OCI-LY7 (cell line): Measurements from ENCODE around the gene CDHR2. TPM values are rescaled to one million over a fixed set of nuclear protein-coding genes. Genes with fewer than 3 reads are reported as not detected.

ENCODE experiments used
- BruUV-seq: library from RNA; stranded (reverse); fragments of 400-500 nt; replicated peaks from 2 replicates; lab custom pipeline; 2021; lab: Mats Ljungman, UMichigan
- CTCF ChIA-PET: fragments of 300-600 bp; sonication (Branson Sonifier 250); formaldehyde crosslinking; loops from one replicate; lab custom pipeline; 2022; ENCODE audit warnings: antibody characterized with exemption; ENCODE audit not compliant: unreplicated experiment; lab: Charles Lee
- POLR2A ChIA-PET: fragments of 300-600 bp; sonication (Branson Sonifier 250); formaldehyde crosslinking; loops from one replicate; lab custom pipeline; 2022; ENCODE audit warnings: antibody characterized with exemption; lab: Charles Lee
- DNase-seq: peaks from one replicate; pipeline ENCODE4 v3.0.0-alpha.2; 2015; ENCODE audit warnings: low spot score
- H2AFZ ChIP-seq: fragments of 200-600 bp; sonication (generic), shearing (Covaris generic); 2 replicates; pipeline ENCODE4 v1.6.1; 2014; ENCODE audit warnings: mild to moderate bottlenecking, antibody characterized with exemption, low read length, moderate library complexity
- H3K27ac ChIP-seq: fragments of 200-600 bp; sonication (generic); 2 replicates; pipeline ENCODE4 v1.5.1; 2014; ENCODE audit warnings: mixed run types, low read depth, mild to moderate bottlenecking, moderate library complexity, low read length, inconsistent platforms; ENCODE audit not compliant: poor library complexity, severe bottlenecking
- H3K36me3 ChIP-seq: fragments of 200-600 bp; sonication (generic); 2 replicates; pipeline ENCODE4 v1.6.1; 2014; ENCODE audit warnings: mild to moderate bottlenecking, antibody characterized with exemption, low read length, moderate library complexity, mixed read lengths; ENCODE audit not compliant: insufficient read depth
- H3K4me1 ChIP-seq: fragments of 200-600 bp; sonication (generic); 2 replicates; pipeline ENCODE4 v1.5.1; 2014; ENCODE audit warnings: mild to moderate bottlenecking, low read length; ENCODE audit not compliant: insufficient read depth, poor library complexity, severe bottlenecking
- H3K4me2 ChIP-seq: fragments of 200-600 bp; sonication (generic); 2 replicates; pipeline ENCODE4 v1.6.1; 2014; ENCODE audit warnings: mild to moderate bottlenecking, low read length
- H3K4me3 ChIP-seq: fragments of 200-600 bp; sonication (generic); 2 replicates; pipeline ENCODE4 v1.5.1; 2014; ENCODE audit warnings: mild to moderate bottlenecking, low read depth, low read length; ENCODE audit not compliant: poor library complexity, severe bottlenecking
- H3K79me2 ChIP-seq: fragments of 200-600 bp; sonication (generic); 2 replicates; pipeline ENCODE4 v1.6.1; 2016; ENCODE audit warnings: low read depth, mild to moderate bottlenecking, low read length, moderate library complexity, mixed read lengths; ENCODE audit not compliant: insufficient read depth
- H3K9me2 ChIP-seq: fragments of 200-600 bp; sonication (generic); 2 replicates; pipeline ENCODE4 v1.6.1; 2016; ENCODE audit warnings: mild to moderate bottlenecking, low read length, mixed read lengths; ENCODE audit not compliant: insufficient read depth
- H3K9me3 ChIP-seq: fragments of 200-600 bp; sonication (generic); 2 replicates; pipeline ENCODE4 v1.6.1; 2014; ENCODE audit warnings: mild to moderate bottlenecking, mixed run types, low read length, mixed read lengths
- H4K20me1 ChIP-seq: fragments of 200-600 bp; sonication (generic); 2 replicates; pipeline ENCODE4 v1.6.1; 2014; ENCODE audit warnings: mild to moderate bottlenecking, antibody characterized with exemption, low read length, moderate library complexity, mixed read lengths; ENCODE audit not compliant: insufficient read depth
- CTCF ChIP-seq: fragments of 200-600 bp; sonication (generic); conservative IDR thresholded peaks from 2 replicates; pipeline ENCODE4 v1.5.1; 2014; ENCODE audit warnings: mild to moderate bottlenecking, antibody characterized with exemption, low read length, moderate library complexity, mixed read lengths
- EZH2phosphoT487 ChIP-seq: fragments of 200-600 bp; sonication (generic); IDR thresholded peaks from 2 replicates; pipeline ENCODE4 v1.6.1; 2018; ENCODE audit warnings: low read depth, borderline replicate concordance, mild to moderate bottlenecking, mixed run types, antibody characterized with exemption, low read length, moderate library complexity, mixed read lengths
- intact Hi-C: fragments of 100-400 bp; cut with micrococcal nuclease; formaldehyde crosslinking; loops from one replicate; pipeline ENCODE4 v1.10.0; 2022; ENCODE audit not compliant: unreplicated experiment
- total RNA-seq, 2 experiments: library from RNA; depleted of rRNA in 1 of 2; stranded (reverse); fragments of >200 nt in 1 of 2; shearing (Covaris generic) in 1 of 2; gene quantifications; 2 replicates each; pipeline ENCODE4 v1.2.3, GENCODE V29; 2014 to 2022

Gene CDHR2
- total RNA-seq, 2 experiments from 2014 or later = 0.25 to 3.8 TPM

- no peak for TF ChIP-seq CTCF
- TF ChIP-seq EZH2phosphoT487 = no peak
- no peak overlapping the region for H3K27ac ChIP-seq
- no peaks in the 10 kb centered on the region for H3K9me2 ChIP-seq
- H3K4me1 ChIP-seq = peaks cover 59% of the 10 kb centered on the region
- ChIA-PET POLR2A (no interaction called here), CTCF (no interaction called here)
- DNase-seq = no peak
- H3K9me3 ChIP-seq = no peaks in the 10 kb centered on the region
- H3K4me3 ChIP-seq = peak overlapping the region; percentile 75
- no TSS peak for BruUV-seq
- intact Hi-C loops = no loop called here
- peaks cover 14% of the 10 kb centered on the region; the same call in 1 of the 2 replicates for H3K36me3 ChIP-seq
- no peaks in the 10 kb centered on the region for H4K20me1 ChIP-seq
- peaks cover 25% of the 10 kb centered on the region; the same call in 1 of the 2 replicates for H3K79me2 ChIP-seq
- no peak overlapping the region for H2AFZ ChIP-seq
- H3K4me2 ChIP-seq = peak overlapping the region; percentile 98; the same call in 1 of the 2 replicates
These were observed 3.8 kb upstream of the CDHR2 start for GRCh38 chr5:176545388-176545736.

- Histone ChIP-seq H3K4me2 (peak overlapping the region; percentile 98; the same call in 1 of the 2 replicates), H3K4me1 (peaks cover 59% of the 10 kb centered on the region)
- intact Hi-C loops = no loop called here
These were observed 3.2 kb upstream of the CDHR2 start for GRCh38 chr5:176545737-176546509.

More at GRCh38 chr5:176545737-176546509, 3.2 kb upstream of the CDHR2 start:
- CTCF ChIA-PET = interaction anchor here (1.2 kb wide), 1 partner anchor 12 kb away, joined by 3 read pairs; no protein-coding TSS in a partner anchor
- peaks cover 25% of the 10 kb centered on the region; the same call in 1 of the 2 replicates for H3K79me2 ChIP-seq
- H2AFZ ChIP-seq = no peak overlapping the region
- H4K20me1 ChIP-seq = no peaks in the 10 kb centered on the region
- POLR2A ChIA-PET = no interaction called here
- H3K9me3 ChIP-seq = no peaks in the 10 kb centered on the region
- H3K36me3 ChIP-seq = peaks cover 14% of the 10 kb centered on the region; the same call in 1 of the 2 replicates
- no peak overlapping the region for H3K4me3 ChIP-seq
- TF ChIP-seq EZH2phosphoT487 (no peak), CTCF (no peak)
- no TSS peak for BruUV-seq
- DNase-seq = no peak
- H3K27ac ChIP-seq = no peak overlapping the region
- no peaks in the 10 kb centered on the region for H3K9me2 ChIP-seq
